ENCODE measurements around the gene RAP1GAP2. TPM values are rescaled to one million over a fixed set of nuclear protein-coding genes. Genes with fewer than 3 reads are reported as not detected.

Gene RAP1GAP2
- total RNA-seq, 4 donors from 2014 or later = 7.4 to 13.1 (median 10.7) TPM

DNA sequence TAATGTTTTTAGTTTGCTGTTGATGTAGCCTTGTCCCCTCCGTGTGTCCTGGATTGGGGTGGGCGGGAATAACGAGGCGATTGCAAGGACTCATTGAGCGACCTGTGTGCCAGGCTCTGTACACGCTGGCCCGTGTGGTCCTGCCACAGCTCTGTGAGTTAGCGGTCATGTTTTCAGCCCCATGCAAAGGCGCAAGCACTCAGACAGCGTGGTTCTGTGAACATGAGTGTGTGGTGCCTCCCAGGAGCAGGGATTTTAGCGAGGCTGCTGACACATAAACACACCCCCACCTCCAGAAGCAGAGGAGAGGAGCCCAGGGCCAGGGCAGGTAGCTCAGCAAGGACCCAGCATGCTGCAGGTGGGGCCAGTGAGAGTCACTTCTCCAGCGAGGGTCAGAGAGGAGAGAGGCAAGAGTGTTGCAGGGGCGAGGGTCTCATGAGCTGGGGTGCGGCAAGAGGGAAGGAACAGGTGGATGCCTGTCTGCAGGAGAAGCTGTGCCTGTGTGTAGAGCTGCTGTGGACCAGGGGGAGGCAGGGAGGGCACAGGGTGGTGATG lies 151.8 kb downstream of the RAP1GAP2 start:
- Histone ChIP-seq H3K27me3 (no peaks in the 10 kb centered on the region), H3K9me3 (no peaks in the 10 kb centered on the region), H3K4me3 (no peak overlapping the region), H3K27ac (replicated peaks in 1 of 4) (no peak overlapping the region), H3K36me3 (no peaks in the 10 kb centered on the region), H3K4me1 (no peaks in the 10 kb centered on the region)
- intact Hi-C loops (cut with DNase I) = no loop called here
- WGBS = 74% methylated on average over 14 of the region's 14 CpGs
- TF ChIP-seq POLR2A (IDR thresholded peaks at IDR 0.05; ENCODE audit: low read depth) (no peak), POLR2AphosphoS5 (IDR thresholded peaks at IDR 0.05) (no peak), EP300 (IDR thresholded peaks at IDR 0.05) (no peak)
- TF ChIP-seq, protein P1, sequence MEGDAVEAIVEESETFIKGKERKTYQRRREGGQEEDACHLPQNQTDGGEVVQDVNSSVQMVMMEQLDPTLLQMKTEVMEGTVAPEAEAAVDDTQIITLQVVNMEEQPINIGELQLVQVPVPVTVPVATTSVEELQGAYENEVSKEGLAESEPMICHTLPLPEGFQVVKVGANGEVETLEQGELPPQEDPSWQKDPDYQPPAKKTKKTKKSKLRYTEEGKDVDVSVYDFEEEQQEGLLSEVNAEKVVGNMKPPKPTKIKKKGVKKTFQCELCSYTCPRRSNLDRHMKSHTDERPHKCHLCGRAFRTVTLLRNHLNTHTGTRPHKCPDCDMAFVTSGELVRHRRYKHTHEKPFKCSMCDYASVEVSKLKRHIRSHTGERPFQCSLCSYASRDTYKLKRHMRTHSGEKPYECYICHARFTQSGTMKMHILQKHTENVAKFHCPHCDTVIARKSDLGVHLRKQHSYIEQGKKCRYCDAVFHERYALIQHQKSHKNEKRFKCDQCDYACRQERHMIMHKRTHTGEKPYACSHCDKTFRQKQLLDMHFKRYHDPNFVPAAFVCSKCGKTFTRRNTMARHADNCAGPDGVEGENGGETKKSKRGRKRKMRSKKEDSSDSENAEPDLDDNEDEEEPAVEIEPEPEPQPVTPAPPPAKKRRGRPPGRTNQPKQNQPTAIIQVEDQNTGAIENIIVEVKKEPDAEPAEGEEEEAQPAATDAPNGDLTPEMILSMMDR (IDR thresholded peaks at IDR 0.05) = no peak
- DNase-seq (ENCODE audit: extremely low spot score) = no peak

DNA sequence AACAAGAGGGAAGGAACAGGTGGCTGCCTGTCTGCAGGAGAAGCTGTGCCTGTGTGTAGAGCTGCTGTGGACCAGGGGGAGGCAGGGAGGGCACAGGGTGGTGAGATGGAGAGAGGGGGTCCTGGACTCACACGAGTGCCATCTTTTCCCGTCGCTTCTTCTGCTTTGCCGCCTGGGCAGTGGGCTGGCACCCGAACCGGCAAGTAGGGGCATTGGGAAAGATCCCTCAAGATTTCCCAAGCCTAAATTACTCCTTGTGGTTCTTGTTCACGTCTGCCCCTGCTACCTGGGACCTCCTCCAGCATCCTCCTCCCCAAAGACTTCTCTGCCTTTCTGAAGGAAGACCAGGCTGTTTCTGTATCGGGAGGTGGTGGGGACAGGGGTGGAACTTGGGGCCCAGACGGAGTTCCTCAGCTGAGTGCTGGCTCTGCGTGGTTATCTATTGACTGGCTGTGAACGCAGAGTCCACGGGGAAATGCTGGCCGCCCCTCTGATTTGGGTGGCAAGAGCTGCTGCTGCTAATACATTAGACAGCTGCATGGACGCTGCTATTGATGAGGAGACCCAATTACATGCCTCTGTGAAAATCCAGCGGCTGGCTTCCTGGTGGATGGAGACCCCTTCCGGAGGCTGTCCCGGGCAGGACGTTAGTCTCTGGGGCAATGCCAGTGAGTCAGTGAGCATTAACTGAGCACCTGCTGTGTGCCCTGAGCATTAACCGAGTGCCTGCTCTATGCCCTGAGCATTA lies 152.7 kb downstream of the RAP1GAP2 start:
- DNase-seq (ENCODE audit: extremely low spot score) = no peak

GRCh38 chr17:2949469-2950044 lies 153.3 kb downstream of the RAP1GAP2 start:
- Histone ChIP-seq H3K4me1 (no peaks in the 10 kb centered on the region), H3K27me3 (no peaks in the 10 kb centered on the region), H3K36me3 (no peaks in the 10 kb centered on the region), H3K27ac (replicated peaks in 1 of 4) (no peak overlapping the region), H3K4me3 (no peak overlapping the region), H3K9me3 (no peaks in the 10 kb centered on the region)
- 68% methylated on average over 2 of the region's 7 CpGs for WGBS
- intact Hi-C loops (cut with DNase I) = no loop called here
- TF ChIP-seq EP300 (IDR thresholded peaks at IDR 0.05) (no peak), POLR2A (IDR thresholded peaks at IDR 0.05; ENCODE audit: low read depth) (no peak), POLR2AphosphoS5 (IDR thresholded peaks at IDR 0.05) (no peak)
- TF ChIP-seq, protein P1 (IDR thresholded peaks at IDR 0.05) = no peak
- no peak for DNase-seq (ENCODE audit: extremely low spot score)

More for the DNA sequence above, 152.7 kb downstream of the RAP1GAP2 start:
- Histone ChIP-seq H3K4me3 (no peak overlapping the region), H3K27me3 (no peaks in the 10 kb centered on the region), H3K36me3 (no peaks in the 10 kb centered on the region), H3K4me1 (no peaks in the 10 kb centered on the region), H3K27ac (replicated peaks in 1 of 4) (no peak overlapping the region), H3K9me3 (no peaks in the 10 kb centered on the region)
- WGBS = 76% methylated on average over 16 of the region's 19 CpGs
- TF ChIP-seq POLR2A (IDR thresholded peaks at IDR 0.05; ENCODE audit: low read depth) (no peak), POLR2AphosphoS5 (IDR thresholded peaks at IDR 0.05) (no peak), EP300 (IDR thresholded peaks at IDR 0.05) (no peak)
- TF ChIP-seq, protein P1 (IDR thresholded peaks at IDR 0.05) = no peak
- intact Hi-C loops (cut with DNase I) = no loop called here

GRCh38 chr17:2950846-2951245 lies 154.6 kb downstream of the RAP1GAP2 start:
- H3K4me3 ChIP-seq = no peak overlapping the region
- no peaks in the 10 kb centered on the region for H3K36me3 ChIP-seq
- no peaks in the 10 kb centered on the region for H3K9me3 ChIP-seq
- WGBS = 95% methylated on average over 10 of the region's 10 CpGs
- DNase-seq (ENCODE audit: extremely low spot score) = no peak
- TF ChIP-seq POLR2A (IDR thresholded peaks at IDR 0.05; ENCODE audit: low read depth) (no peak), POLR2AphosphoS5 (IDR thresholded peaks at IDR 0.05) (no peak), EP300 (IDR thresholded peaks at IDR 0.05) (no peak)
- TF ChIP-seq, protein P1 (IDR thresholded peaks at IDR 0.05) = no peak
- H3K27ac ChIP-seq (replicated peaks in 1 of 4) = no peak overlapping the region
- H3K4me1 ChIP-seq = no peaks in the 10 kb centered on the region
- intact Hi-C loops (cut with DNase I) = no loop called here
- no peaks in the 10 kb centered on the region for H3K27me3 ChIP-seq

All from esophagus muscularis mucosa (tissue), 4 donors.